Measurements from ENCODE around the gene AIF1L.

AIF1L gene

DNA sequence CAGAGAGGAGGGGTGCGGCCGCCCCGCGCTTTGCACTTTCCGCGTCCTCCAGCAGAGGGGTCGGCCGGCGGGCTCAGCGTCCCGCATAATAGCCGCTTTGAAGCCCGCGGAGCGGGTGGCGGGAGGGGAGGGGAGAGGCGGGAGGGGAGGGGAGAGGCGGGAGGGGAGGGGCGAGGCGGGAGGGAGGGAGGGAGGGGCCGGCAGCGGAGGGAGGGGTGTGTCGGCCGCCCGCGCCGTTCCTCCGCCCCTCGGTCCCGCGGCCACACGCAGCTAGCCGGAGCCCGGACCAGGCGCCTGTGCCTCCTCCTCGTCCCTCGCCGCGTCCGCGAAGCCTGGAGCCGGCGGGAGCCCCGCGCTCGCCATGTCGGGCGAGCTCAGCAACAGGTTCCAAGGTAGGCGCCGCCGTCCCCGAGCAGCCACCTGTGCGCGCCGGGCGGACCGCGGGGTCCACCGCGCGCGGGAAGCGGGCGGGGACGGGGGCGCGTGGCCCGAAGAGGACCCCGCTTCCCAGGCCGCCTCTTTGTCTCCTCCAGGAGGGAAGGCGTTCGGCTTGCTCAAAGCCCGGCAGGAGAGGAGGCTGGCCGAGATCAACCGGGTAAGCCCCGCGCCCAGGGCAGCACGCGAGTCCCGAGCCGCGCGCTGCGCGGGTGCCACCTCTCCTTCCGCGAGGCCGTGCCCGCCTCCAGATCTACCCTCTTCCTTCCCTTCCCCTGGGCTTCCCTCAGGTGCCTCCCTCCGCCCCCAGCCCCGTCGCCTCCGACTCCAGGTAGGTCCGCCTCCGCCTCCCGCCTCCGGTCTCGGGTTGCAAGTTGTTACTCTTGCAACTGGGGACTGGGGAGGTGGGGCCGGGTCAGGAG is at the start of gene AIF1L:
TSS of gene AIF1L (plus strand) at position 263 of the 857 bp plus-strand sequence. CDS start at position 362, 99 bp downstream.
- DNase-seq = no peak

DNA sequence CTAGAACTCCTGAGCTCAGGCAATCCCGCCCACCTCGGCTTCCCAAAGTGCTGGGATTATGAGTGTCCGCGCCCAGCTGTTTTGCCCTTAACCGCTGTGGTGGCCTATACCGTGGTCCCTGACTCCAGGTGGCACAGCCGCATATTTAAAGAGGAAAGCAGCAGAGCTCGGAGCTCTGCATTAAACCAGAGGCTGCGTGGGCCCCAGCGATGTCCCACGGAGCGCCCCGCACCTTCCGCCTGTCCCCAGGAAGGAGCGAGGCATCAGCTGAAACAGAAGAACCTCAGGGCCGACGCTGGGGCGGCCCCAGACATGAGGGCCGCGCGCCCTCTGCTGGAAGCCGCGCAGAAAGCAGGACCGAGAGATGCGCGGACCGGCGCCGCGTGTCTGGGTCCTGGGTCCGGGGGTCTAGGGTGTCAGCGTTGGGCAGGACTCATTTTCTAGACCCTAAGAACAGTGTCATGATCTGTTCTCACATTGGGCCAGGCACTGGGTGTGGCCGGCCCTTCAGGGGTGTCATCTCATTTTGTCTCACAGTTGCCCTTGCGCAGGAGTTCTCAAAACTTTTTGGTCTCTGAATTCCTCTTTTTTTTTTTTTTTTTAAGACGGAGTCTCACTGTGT is 49.6 kb upstream of the AIF1L start:
- DNase-seq = peak; percentile 20

DNA sequence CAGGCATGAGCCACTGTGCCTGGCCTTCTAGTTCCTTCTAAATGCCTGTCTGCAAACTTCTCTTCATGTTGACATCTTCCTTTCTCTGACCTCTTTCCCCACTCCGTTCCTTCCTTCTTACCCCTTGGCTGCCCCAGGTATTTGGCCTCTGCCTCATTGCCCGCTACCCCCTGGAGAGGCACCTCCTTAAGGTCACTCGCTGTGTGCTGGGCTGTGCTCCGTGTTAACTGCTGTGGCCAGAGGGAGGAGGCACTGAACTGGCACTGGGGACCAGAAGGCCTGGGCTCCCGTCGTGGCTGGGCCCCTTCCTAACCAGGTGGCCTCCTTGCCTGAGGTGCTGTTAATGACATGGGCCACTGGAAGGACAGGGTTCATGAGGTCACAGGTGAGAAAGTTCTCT is 48.0 kb upstream of the AIF1L start:
- DNase-seq = no peak

DNA sequence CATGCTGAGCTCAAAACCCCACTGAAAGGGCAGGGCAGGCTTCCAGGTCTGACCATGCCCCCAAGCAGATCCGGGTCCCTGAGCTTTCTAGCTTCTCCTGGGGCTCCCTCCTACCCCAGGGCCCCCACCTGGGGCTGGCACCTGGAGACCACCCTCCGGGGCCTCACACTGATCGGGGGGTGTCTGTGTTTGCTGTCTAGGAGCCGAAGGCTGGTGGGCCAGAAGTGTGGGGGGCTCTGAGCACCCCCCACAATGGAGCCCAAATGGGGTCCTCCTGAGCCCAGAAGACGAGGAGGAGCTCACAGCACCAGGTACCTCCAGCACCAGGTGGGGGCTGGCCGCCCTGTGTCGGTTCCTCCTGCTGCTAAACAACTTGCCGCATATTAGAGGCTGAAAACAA is 47.5 kb upstream of the AIF1L start:
- no peak for DNase-seq

DNA sequence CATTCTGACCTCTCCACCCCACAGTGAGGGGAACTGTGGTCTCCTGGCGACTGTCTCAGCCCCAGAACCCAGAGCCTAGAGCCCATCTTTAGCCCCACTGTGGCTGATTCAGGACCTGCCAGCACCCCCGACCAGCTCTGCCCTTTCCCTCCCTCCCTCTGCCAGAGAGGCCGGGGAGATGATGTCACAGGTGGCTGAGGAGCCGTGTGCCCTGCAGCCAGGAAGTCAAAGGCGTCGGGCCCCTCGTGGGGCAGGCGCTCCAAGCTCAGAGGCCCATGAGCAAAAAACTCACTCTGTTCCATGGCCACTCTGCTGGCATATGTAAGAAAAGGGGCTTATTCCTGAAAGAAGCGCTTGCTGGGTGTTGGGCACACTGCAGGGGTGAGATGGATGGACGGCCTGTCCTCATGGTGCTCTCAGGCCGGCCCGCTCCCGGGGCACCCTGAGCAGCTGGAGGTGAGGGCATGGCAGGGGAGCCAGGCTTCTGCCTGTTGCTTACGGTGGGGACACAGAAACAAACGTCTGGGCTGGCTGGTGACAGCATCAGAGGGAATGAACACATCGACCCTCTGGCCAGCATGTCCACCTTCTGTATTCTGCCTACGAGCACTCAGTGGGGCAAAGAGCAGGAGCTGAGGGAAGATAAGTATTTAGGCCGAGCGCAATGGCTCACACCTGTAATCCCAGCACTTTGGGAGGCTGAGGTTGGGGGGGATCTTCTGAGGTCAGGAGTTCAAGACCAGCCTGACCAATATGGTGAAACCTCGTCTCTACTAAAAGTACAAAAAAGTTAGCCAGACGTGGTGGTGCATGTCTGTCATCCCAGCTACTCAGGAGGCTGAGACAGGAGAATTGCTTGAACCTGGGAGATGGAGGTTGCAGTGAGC is 46.3 kb upstream of the AIF1L start:
- no peak for DNase-seq

DNA sequence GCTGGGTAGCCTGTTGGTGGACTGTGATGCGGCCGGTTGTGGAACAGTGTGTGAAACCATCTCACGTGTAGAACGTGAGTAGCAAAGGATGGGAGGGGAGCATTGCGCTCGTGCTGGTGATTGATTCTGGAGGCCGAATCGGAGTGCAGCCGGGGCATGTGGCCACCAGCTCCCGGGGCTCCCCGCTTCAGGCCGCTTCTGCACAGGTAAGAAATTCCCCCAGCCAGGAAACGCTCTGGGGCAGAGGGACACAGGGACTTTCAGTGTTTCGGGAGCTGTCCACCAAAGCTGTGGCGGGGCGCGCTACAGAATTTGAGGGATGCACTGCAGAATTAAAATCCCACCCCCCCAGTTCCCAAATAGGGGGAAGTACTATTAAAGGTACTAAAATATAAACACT is 45.5 kb upstream of the AIF1L start:
- DNase-seq = no peak

DNA sequence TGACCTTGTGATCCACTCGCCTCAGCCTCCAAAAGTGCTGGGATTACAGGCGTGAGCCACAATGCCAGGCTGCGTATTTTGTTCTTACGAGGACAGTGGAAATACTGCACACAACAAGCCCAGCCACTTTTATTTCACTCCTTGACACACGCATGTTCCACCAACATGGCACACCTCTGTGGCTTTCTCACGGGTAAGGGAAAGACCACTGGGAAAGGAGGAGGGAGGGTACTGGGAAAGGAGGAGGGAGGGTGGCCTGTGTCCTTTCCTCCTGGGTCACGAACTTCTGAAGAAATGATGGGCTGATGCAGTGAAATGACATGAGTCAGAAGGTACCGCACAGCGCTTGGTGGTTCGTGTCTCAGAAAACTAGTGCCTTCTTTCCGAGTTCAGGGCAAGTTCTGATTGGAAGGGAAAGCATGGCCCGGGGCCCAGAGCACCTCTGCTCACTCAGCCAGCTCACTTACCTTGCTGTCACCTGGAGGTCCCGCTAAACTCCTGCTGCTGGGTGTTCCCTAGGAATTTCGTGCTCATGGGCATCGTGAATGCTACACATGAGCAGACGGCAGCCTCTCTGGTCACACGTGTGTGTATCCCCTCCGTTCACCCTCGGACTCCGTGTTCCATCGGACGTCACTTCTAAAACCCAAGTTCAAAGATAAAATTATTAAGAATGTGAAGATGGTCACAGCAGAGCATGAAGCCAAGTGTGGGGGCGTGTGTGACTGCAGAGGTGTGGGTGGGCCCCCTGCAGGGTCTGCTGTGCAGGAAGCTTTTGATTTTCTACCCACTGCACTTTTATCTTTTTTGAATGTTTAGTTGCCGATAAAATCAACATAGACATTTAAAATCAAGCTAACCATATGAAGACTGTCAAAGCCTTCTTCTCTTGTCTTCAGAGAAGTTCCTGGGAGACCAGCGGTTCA is 44.5 kb upstream of the AIF1L start:
- DNase-seq = no peak

DNA sequence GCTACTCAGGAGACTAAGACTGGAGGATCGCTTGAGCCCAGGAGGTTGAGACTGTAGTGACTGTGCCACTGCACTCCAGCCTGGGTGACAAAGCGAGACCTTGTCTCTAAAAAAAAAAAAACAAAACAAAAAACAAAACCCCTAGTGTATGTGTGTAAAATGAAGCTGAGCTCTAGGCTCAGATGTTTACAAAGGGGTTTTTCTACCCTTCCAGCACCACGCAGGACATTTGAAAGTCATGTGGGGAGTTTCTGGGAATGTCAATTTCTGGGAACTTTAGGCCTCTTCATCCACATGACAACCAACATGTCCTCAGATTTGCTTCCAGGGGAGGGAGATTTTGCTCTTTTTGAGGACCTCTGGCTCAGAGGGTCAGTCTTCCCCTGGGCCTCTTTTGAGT is 42.4 kb upstream of the AIF1L start:
- DNase-seq = no peak

DNA sequence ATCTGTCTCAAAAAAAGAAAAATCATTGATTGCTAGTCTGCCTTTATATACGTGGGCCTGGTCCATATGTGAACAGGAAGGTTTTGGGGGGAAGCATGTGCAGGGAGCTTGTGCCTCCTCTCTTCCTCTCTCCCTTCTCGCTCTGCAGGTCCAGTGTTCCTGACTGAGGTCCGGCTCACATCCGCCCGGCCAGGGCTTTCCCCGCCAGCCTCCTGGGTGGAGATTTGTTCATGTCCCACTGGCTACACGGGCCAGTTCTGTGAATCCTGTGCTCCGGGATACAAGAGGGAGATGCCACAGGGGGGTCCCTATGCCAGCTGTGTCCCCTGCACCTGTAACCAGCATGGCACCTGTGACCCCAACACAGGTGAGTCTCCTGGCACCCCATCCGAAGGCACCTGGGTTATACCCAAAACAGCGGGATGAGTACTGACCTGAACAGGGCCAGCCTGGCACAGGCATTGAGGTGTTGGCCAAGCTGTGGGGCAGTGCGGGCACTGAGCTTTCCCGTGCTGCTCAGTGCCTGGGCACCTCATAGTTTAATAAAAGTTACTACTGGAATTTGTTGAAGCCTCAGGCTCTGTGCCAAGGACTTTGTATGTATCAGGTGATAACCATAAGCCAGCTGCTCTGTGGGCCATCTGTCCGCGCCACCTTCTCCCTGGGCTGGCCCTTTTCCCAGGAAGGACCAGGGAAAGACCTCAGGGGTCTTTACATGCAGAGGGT is 39.4 kb upstream of the AIF1L start:
- no peak for DNase-seq

DNA sequence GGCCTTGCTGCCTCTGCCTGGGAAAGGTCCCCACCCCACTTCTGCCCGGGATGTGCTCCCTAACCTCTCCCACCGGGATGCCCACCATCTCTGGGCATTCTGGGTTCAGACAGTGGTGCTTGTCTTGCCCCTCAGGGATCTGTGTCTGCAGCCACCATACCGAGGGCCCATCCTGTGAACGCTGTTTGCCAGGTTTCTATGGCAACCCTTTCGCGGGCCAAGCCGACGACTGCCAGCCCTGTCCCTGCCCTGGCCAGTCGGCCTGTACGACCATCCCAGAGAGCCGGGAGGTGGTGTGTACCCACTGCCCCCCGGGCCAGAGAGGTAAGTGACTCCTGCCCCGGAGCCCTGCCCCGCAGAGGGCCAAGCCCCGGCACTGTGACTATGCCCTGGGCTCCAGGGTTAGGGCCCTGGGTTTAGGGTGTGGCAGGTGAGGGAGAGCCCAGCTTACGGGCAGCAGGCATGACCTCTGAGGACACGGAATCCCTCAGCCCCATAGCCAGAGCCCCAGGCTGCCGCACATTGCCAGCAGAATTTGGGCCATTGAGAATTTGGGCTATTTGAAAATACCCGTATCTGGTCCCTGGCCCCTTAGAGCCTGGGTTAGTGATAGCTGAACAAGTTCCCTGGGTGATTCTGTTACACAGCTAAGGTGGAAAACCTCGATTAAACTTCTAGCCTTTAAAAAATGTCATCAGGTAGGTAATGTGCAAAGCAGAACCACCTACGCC is 35.3 kb upstream of the AIF1L start:
- no peak for DNase-seq

DNA sequence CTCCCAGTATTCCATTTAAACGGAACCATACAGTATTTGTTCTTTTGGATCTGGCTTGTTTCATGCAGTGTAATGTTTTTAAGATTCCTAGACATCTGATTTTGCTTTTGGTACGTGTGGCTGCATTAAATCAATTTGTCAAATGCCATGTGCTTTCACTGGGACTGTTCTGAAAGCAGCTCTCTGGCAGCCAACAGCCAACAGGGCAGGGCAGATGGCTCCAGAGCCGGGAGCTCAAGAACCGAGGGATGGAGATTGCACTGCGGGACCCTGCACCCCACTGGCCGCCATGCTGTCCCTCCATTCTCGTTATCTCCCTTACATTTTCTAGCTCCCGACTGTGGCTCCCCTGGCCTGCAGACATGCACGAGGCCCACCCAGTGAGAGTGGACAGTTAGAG is 33.4 kb upstream of the AIF1L start:
- DNase-seq = no peak

DNA sequence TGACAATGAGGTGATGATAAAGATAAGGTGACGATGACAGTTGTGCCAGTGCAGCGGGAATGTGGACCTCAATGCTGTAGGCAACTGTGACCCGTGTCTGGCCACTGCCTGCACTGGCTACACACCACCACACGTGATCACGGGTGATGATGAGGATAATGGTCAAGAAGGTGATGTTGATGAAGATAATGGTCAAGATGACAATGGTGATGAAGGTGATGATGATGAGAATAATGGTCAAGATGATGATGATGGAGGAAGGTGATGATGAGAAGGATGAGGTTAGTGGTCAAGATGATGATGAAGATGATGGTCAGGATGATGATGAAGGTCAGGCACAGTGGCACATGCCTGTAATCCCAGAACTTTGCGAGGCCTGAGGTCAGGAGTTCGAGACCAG is 30.7 kb upstream of the AIF1L start:
- no peak for DNase-seq

DNA sequence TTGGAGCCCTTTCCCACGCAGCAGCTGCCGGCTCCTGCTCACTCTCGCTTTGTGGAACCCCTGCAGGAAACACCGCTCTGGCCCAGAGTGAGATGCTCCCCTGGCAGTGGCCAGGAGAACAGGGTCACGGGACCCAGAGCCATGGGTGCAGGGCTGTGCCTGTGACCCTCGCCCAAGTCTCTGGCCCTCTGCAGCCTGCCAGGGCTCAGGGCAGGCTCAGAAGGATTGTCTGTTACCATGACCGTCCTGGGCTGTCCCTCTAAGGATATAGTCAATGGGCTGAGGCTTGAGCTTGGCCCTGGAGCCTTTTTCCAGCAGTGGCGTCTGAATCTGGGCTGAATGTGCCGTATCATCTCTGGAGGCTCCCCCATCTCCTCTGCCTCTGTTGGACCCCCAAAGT is 28.7 kb upstream of the AIF1L start:
- DNase-seq = no peak

DNA sequence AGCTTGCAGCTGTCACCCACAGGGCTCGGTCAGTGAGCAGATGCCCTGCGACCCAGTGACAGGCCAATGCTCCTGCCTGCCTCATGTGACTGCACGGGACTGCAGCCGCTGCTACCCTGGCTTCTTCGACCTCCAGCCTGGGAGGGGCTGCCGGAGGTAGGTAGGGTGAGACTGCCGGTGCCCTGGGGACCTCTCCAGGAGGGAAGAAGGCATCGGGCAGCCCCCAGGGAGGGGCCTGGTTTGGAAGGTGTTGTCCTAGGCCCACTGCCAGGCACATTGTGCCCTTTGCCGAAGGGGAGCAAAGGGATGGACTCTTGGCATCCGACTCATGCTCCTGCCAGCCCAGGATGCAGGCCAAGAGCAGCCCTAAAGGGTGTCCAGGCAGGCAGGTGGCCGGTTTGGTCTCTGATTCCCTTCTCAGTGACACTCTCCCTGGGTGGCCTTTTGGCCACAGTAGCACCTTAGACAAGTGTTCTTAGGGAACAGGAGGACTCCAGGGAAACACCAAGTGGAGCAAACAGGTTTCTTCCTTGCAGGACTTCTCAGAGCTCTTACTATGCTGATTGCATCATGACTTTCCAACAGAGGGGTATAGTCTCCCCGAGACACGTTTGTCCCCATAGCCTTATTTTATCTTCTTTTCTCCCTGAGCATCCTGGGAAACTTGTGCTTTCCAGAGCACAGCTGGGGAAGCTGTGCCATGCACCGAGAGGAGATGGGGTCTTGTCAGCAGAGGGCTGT is 28.1 kb upstream of the AIF1L start:
- DNase-seq = no peak

DNA sequence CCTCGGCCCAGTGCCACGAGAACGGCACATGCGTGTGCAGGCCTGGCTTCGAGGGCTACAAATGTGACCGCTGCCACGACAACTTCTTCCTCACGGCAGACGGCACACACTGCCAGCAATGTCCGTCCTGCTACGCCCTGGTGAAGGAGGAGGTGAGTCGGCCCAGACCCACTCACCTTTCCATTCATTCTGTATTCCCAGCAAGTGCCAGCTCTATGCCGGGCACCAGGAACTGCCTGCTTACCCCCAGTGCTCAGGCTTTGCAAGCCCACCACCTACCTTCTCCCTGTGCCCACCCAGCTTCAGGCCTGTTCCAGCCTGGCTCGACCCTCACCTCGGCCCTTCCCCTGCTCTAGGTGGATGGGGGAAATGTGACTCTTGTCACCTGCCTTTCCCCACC is 26.6 kb upstream of the AIF1L start:
- DNase-seq = no peak

DNA sequence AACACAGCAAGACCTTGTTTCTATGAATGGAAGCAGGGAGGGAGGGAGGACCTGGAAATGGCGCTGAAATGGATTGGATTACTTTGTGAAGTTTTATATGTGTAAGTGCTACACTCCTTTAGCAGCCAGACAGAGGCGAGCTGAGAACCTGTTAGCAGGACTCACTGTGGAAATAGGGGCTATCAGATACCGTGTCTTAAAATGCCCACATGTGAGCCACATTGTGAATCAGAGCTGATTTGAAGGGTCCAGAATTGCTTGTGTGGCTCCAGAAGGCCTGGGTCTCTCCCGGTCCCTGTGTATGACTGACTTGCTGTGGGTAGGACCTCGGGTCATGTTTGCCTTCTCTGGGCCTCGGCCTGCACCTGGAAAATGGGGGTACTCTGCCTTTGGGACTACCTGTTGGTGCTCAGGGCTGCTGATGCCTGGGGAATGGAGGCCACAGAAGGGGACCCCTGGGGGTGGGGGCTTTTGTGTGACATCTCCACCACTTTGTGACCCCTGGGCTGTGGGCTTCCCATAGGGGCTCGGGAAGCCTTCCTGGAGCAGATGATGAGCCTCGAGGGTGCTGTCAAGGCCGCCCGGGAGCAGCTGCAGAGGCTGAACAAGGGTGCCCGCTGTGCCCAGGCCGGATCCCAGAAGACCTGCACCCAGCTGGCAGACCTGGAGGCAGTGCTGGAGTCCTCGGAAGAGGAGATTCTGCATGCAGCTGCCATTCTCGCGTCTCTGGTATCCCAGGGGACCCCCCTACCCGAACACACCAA is 24.0 kb upstream of the AIF1L start:
- DNase-seq = no peak

DNA sequence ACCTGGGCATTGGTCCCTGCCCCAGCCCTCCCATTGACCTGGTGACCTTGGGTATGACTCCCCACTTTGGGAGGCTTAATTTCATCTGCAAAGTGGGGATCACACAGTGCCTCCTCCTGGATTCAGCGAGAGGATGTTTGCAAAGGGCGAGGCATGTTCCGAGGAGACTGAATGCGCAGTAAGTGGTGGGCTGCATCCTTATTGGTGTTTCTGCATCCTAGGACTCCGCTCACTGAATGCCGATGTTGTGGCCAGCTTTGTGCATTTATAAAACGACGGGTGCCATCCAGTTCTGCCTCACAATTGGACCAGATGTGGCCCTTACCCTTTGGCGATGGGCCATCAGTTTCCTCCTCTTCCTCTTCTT is 23.5 kb upstream of the AIF1L start:
- DNase-seq = no peak

DNA sequence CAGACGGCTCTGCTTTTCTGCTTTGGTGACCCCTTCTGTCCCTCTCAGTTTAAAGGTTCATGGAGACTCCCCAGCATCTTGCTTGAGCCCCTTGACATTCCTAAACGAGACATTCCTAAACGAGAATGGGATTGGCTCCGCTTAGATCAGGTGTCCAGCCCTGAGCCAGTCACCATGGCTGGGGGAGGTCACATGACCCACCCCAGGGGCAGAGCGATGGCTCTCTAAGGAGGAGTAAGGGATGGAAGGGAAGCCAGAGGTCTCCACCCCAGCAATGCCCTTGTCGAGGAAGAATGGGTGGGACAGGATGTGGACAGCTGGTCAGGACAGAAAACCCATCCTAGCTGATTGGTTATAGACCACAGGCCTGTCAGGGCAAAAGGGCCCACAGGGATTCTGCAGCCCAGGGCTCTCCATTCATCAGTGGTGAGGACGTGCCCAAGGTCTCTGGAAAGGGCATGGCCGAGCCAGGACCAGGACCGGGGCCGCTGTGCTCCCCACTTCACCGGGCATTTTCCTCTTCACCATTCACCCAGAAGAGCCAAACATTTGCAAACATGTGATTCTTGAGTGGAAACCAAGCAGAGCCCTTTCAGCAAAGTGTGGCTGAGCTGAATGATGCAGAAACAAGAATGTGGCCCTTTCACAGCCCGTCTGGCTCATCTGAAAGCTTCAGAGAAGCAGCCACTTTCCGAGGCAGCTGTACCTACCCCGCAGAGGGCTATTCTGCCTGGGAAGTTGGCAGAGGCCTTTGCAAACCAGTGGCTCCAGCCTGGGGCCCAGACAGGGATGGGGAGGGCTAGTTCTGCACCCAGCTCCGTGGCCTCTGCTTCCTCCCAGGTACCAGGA is 19.8 kb upstream of the AIF1L start:
- DNase-seq = no peak

Data from NK-92 treated with Interleukin-12 subunit alpha and Interleukin-12 subunit beta, amount 100 ng/mL, for 24 hours (cell line).